Transverse colon (tissue), 4 donors: ENCODE data around the gene XYLB.

Source experiments
- EP300 ChIP-seq: sonication (generic); formaldehyde crosslinking; IDR thresholded peaks from one replicate; pipeline ENCODE4 v1.6.1; 2017; ENCODE audit warnings: antibody characterized with exemption, low read depth
- POLR2AphosphoS5 ChIP-seq, 3 donors: sonication (generic); formaldehyde crosslinking; IDR thresholded peaks; one replicate each; pipeline ENCODE4 v1.6.1; 2016; ENCODE audit warnings: antibody characterized with exemption in 3 of 3
- TF ChIP-seq, protein P1 (sequence below), 5 experiments: fragments of 200-600 bp in 3 of 5; fragments of 450-650 bp in 2 of 5; sonication (generic) in 3 of 5; IDR thresholded peaks; 1 replicate in 2 of 5; 2 replicates in 3 of 5; pipeline ENCODE4 v1.5.1; 2016 to 2017; ENCODE audit warnings: antibody characterized with exemption in 5 of 5, inconsistent platforms in 3 of 5, mild to moderate bottlenecking in 2 of 5, moderate library complexity in 1 of 5

DNA sequence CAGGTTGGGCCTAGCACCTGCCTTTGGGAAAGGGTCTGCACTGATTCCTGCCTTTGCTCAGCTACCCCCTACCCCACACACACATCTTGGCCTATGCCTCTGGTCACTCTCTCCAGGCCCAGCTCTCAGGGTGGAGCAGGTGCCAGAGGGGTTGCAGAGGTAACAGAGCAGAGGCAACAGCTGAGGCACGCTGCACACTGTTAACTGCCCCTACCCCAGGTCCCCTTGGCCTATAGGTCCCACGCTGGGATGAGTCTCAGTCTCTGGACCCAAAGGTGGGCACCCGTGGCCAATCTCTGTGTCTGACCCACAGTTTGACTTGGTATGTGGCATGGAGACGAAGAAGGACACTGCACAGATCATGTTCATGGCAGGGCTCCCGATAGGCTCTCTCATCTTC lies 39.6 kb upstream of the XYLB start:
- TF ChIP-seq, protein P1, sequence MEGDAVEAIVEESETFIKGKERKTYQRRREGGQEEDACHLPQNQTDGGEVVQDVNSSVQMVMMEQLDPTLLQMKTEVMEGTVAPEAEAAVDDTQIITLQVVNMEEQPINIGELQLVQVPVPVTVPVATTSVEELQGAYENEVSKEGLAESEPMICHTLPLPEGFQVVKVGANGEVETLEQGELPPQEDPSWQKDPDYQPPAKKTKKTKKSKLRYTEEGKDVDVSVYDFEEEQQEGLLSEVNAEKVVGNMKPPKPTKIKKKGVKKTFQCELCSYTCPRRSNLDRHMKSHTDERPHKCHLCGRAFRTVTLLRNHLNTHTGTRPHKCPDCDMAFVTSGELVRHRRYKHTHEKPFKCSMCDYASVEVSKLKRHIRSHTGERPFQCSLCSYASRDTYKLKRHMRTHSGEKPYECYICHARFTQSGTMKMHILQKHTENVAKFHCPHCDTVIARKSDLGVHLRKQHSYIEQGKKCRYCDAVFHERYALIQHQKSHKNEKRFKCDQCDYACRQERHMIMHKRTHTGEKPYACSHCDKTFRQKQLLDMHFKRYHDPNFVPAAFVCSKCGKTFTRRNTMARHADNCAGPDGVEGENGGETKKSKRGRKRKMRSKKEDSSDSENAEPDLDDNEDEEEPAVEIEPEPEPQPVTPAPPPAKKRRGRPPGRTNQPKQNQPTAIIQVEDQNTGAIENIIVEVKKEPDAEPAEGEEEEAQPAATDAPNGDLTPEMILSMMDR (IDR thresholded peaks at IDR 0.05) = no peak
- TF ChIP-seq POLR2AphosphoS5 (IDR thresholded peaks at IDR 0.05) (no peak), EP300 (no peak)
